H1 (cell line): Measurements from ENCODE around the gene EIF4ENIF1. TPM values are rescaled to one million over a fixed set of nuclear protein-coding genes. Genes with fewer than 3 reads are reported as not detected.

Experiments
- CTCF ChIA-PET: fragments of 300-600 bp; sonication (Branson Sonifier 250); formaldehyde crosslinking; loops from one replicate; lab custom pipeline; 2021; ENCODE audit not compliant: partially characterized antibody; lab: Charles Lee
- POLR2A ChIA-PET: fragments of 300-600 bp; sonication (Branson Sonifier 250); formaldehyde crosslinking; loops from one replicate; lab custom pipeline; 2021; ENCODE audit warnings: inconsistent platforms; ENCODE audit not compliant: partially characterized antibody; lab: Charles Lee
- DNase-seq, 2 experiments: peaks; one replicate each; pipeline versions ENCODE4 v3.0.0 to v3.0.0-alpha.2; 2010 to 2022; ENCODE audit warnings: low spot score in 2 of 2, low read depth in 1 of 2, mixed read lengths in 1 of 2
- FAIRE-seq: peaks from 2 replicates; lab custom pipeline; 2011; peaks lifted over from hg19 to GRCh38; lab: Jason Lieb, UNC
- H2AFZ ChIP-seq: 2 replicates; pipeline ENCODE4 v1.8.1; 2012; ENCODE audit warnings: low read length, inconsistent platforms
- H2AK5ac ChIP-seq: 2 replicates; pipeline ENCODE4 v1.6.1; 2013; ENCODE audit warnings: low read depth, low read length
- H2BK120ac ChIP-seq: replicated peaks from 2 replicates; pipeline ENCODE3; 2013; ENCODE audit warnings: low read depth, low read length, inconsistent platforms
- H2BK12ac ChIP-seq: 2 replicates; pipeline ENCODE4 v1.6.1; 2013; ENCODE audit warnings: low read depth, low read length
- H2BK15ac ChIP-seq: 2 replicates; pipeline ENCODE4 v1.6.1; 2013; ENCODE audit warnings: low read length
- H2BK20ac ChIP-seq: 2 replicates; pipeline ENCODE4 v1.6.1; 2013; ENCODE audit warnings: low read length
- H2BK5ac ChIP-seq: 2 replicates; pipeline ENCODE4 v1.6.1; 2013; ENCODE audit warnings: low read depth, low read length
- H3K14ac ChIP-seq: 2 replicates; pipeline ENCODE4 v1.6.1; 2013; ENCODE audit warnings: inconsistent platforms; ENCODE audit not compliant: insufficient read length
- H3K18ac ChIP-seq: 2 replicates; pipeline ENCODE4 v1.6.1; 2013; ENCODE audit warnings: low read length; ENCODE audit errors: extremely low read depth
- H3K23ac ChIP-seq: 2 replicates; pipeline ENCODE4 v1.6.1; 2013; ENCODE audit warnings: inconsistent platforms; ENCODE audit not compliant: insufficient read length
- H3K23me2 ChIP-seq: 2 replicates; pipeline ENCODE4 v1.6.1; 2013; ENCODE audit warnings: low read depth, low read length
- H3K27ac ChIP-seq: 2 replicates; pipeline ENCODE4 v1.6.1; 2011; ENCODE audit warnings: low read depth, low read length, inconsistent platforms
- H3K27me3 ChIP-seq, 4 experiments: replicated peaks in 1 of 4; 1 replicate in 1 of 4; 2 replicates in 3 of 4; pipeline versions ENCODE4 v1.6.1 to v1.8.1; 2011 to 2013; ENCODE audit warnings: low read length in 3 of 4, mild to moderate bottlenecking in 3 of 4, inconsistent platforms in 2 of 4, mixed read lengths in 2 of 4, moderate library complexity in 1 of 4; ENCODE audit not compliant: control insufficient read depth in 3 of 4, insufficient read depth in 3 of 4; ENCODE audit errors: extremely low read depth in 1 of 4
- H3K36me3 ChIP-seq, 4 experiments: 2 replicates each; pipeline versions ENCODE4 v1.6.1 to v1.8.1; 2011 to 2013; ENCODE audit warnings: mild to moderate bottlenecking in 4 of 4, low read length in 3 of 4, moderate library complexity in 2 of 4, control low read depth in 1 of 4, inconsistent platforms in 1 of 4; ENCODE audit not compliant: insufficient read depth in 4 of 4, control insufficient read depth in 2 of 4
- H3K4ac ChIP-seq: replicated peaks from 2 replicates; pipeline ENCODE3; 2013; ENCODE audit warnings: low read length, low read depth, mixed read lengths, inconsistent platforms; ENCODE audit not compliant: insufficient read length
- H3K4me1 ChIP-seq, 4 experiments: replicated peaks in 1 of 4; 1 replicate in 1 of 4; 2 replicates in 3 of 4; pipeline versions ENCODE4 v1.6.1 to v1.8.1; 2011 to 2013; ENCODE audit warnings: low read length in 3 of 4, inconsistent platforms in 2 of 4, mixed read lengths in 1 of 4; ENCODE audit not compliant: insufficient read depth in 4 of 4, control insufficient read depth in 3 of 4
- H3K4me2 ChIP-seq, 2 experiments: 2 replicates each; pipeline versions ENCODE4 v1.6.1 to v1.8.1; 2011 to 2013; ENCODE audit warnings: low read depth in 2 of 2, low read length in 2 of 2, control low read depth in 1 of 2, inconsistent platforms in 1 of 2, mild to moderate bottlenecking in 1 of 2; ENCODE audit not compliant: insufficient read depth in 1 of 2
- H3K4me3 ChIP-seq, 4 experiments: fragments of 200-600, 300-600 bp in 1 of 4; sonication (generic), shearing (Covaris generic), sonication (Bioruptor Twin) in 1 of 4; 2 replicates each; pipeline versions ENCODE4 v1.5.1 to v1.8.1; 2011 to 2016; ENCODE audit warnings: low read length in 4 of 4, low read depth in 3 of 4, control low read depth in 2 of 4, inconsistent platforms in 2 of 4, mild to moderate bottlenecking in 2 of 4, mixed read lengths in 1 of 4, moderate library complexity in 1 of 4; ENCODE audit not compliant: insufficient read depth in 2 of 4; ENCODE audit errors: extremely low read depth in 1 of 4
- H3K56ac ChIP-seq: replicated peaks from 2 replicates; pipeline ENCODE3; 2013; ENCODE audit warnings: low read depth, mild to moderate bottlenecking, mixed read lengths, low read length, inconsistent platforms; ENCODE audit not compliant: insufficient read length
- H3K79me1 ChIP-seq: 2 replicates; pipeline ENCODE4 v1.6.1; 2013; ENCODE audit warnings: low read depth, low read length, control low read depth
- H3K79me2 ChIP-seq, 2 experiments: 2 replicates each; pipeline versions ENCODE4 v1.6.1 to v1.8.1; 2012 to 2013; ENCODE audit warnings: low read length in 2 of 2, mild to moderate bottlenecking in 2 of 2, inconsistent platforms in 1 of 2; ENCODE audit not compliant: insufficient read depth in 2 of 2, control insufficient read depth in 1 of 2
- H3K9ac ChIP-seq, 4 experiments: replicated peaks in 1 of 4; 1 replicate in 1 of 4; 2 replicates in 3 of 4; pipeline versions ENCODE4 v1.6.1 to v1.8.1; 2011 to 2013; ENCODE audit warnings: low read depth in 3 of 4, low read length in 3 of 4, control low read depth in 2 of 4, mild to moderate bottlenecking in 2 of 4, moderate library complexity in 2 of 4, inconsistent platforms in 1 of 4; ENCODE audit errors: extremely low read depth in 1 of 4
- H3K9me3 ChIP-seq, 2 experiments: 2 replicates each; pipeline versions ENCODE4 v1.6.1 to v1.8.1; 2012 to 2013; ENCODE audit warnings: mild to moderate bottlenecking in 2 of 2, moderate library complexity in 2 of 2, control low read depth in 1 of 2, inconsistent platforms in 1 of 2, low read depth in 1 of 2, low read length in 1 of 2, mixed read lengths in 1 of 2; ENCODE audit not compliant: insufficient read depth in 2 of 2
- H4K20me1 ChIP-seq, 2 experiments: replicated peaks in 1 of 2; 2 replicates each; pipeline versions ENCODE3 to v1.8.1; 2011 to 2013; ENCODE audit warnings: inconsistent platforms in 2 of 2, low read length in 2 of 2, mild to moderate bottlenecking in 1 of 2; ENCODE audit not compliant: insufficient read depth in 2 of 2, control insufficient read depth in 1 of 2
- H4K5ac ChIP-seq: 2 replicates; pipeline ENCODE4 v1.6.1; 2013; ENCODE audit warnings: low read length, low read depth, mixed read lengths, inconsistent platforms; ENCODE audit not compliant: insufficient read length
- H4K8ac ChIP-seq: 2 replicates; pipeline ENCODE4 v1.8.0; 2013; ENCODE audit warnings: mild to moderate bottlenecking, moderate library complexity, low read length, inconsistent platforms; ENCODE audit not compliant: insufficient read depth; ENCODE audit errors: extremely low read depth
- H4K91ac ChIP-seq: replicated peaks from 2 replicates; pipeline ENCODE3; 2013; ENCODE audit warnings: low read length, mixed read lengths, inconsistent platforms; ENCODE audit not compliant: insufficient read length
- CBX5 ChIP-seq: fragments of 300-800, 300-1000 bp; sonication (generic); IDR thresholded peaks from 2 replicates; pipeline ENCODE4 v1.7.1; 2016; ENCODE audit warnings: antibody characterized with exemption, low read length, low read depth
- CEBPB ChIP-seq: IDR thresholded peaks from 2 replicates; pipeline ENCODE4 v1.6.1; 2012; ENCODE audit warnings: low read depth, low read length
- FOSL1 ChIP-seq: IDR thresholded peaks from 2 replicates; pipeline ENCODE4 v1.6.1; 2011; ENCODE audit warnings: mild to moderate bottlenecking, low read depth, low read length, moderate library complexity; ENCODE audit not compliant: insufficient read depth
- KDM4A ChIP-seq: IDR thresholded peaks from one replicate; pipeline ENCODE4 v1.7.1; 2012; ENCODE audit warnings: low read depth, mild to moderate bottlenecking, moderate library complexity, low read length, inconsistent platforms; ENCODE audit not compliant: severe bottlenecking
- RBBP5 ChIP-seq: IDR thresholded peaks from 2 replicates; pipeline ENCODE4 v1.7.1; 2012; ENCODE audit warnings: low read depth, mild to moderate bottlenecking, inconsistent platforms, low read length, moderate library complexity, borderline replicate concordance
- RNF2 ChIP-seq: fragments of 200-900, 300-1000 bp; sonication (generic); IDR thresholded peaks from 2 replicates; pipeline ENCODE4 v1.7.1; 2016; ENCODE audit warnings: borderline replicate concordance, low read depth, mild to moderate bottlenecking, antibody characterized with exemption, low read length; ENCODE audit not compliant: poor library complexity, severe bottlenecking; ENCODE audit errors: missing control alignments
- RXRA ChIP-seq: IDR thresholded peaks from 2 replicates; pipeline ENCODE4 v1.6.1; 2011; ENCODE audit warnings: low read depth, mild to moderate bottlenecking, low read length, moderate library complexity; ENCODE audit not compliant: insufficient read depth
- SRF ChIP-seq: IDR thresholded peaks from 2 replicates; pipeline ENCODE4 v1.6.1; 2011; ENCODE audit warnings: mild to moderate bottlenecking, low read depth, low read length, moderate library complexity
- SUZ12 ChIP-seq: fragments of 200-600 bp; sonication (generic); IDR thresholded peaks from 2 replicates; pipeline ENCODE4 v1.6.1; 2012; ENCODE audit warnings: mild to moderate bottlenecking, inconsistent platforms, low read length, moderate library complexity, mixed read lengths
- TEAD4 ChIP-seq: IDR thresholded peaks from 2 replicates; pipeline ENCODE4 v1.6.1; 2012; ENCODE audit warnings: low read depth, low read length, inconsistent platforms, mixed read lengths
- YY1 ChIP-seq: IDR thresholded peaks from 2 replicates; pipeline ENCODE4 v1.6.1; 2011; ENCODE audit warnings: low read depth, mild to moderate bottlenecking, low read length
- WGBS, 2 experiments: shearing (Covaris generic) in 1 of 2; methylation state at CpG; one replicate each; pipeline versions ENCODE4 v1.1.6 to v1.1.7; 2013 to 2015; ENCODE audit warnings: low lambda C conversion rate in 2 of 2, mixed read lengths in 2 of 2, inconsistent platforms in 1 of 2, low coverage in 1 of 2, missing lambda C conversion rate in 1 of 2; ENCODE audit not compliant: insufficient replicate concordance in 2 of 2, insufficient coverage in 1 of 2, insufficient read length in 1 of 2; ENCODE audit errors: extremely low coverage in 1 of 2, missing lambda C conversion rate in 1 of 2; 5-methylcytosine and 5-hydroxymethylcytosine counted together
- polyA plus RNA-seq, 7 experiments: library from polyadenylated mRNA; depleted of rRNA in 3 of 7; stranded (reverse) in 5 of 7; unstranded in 2 of 7; fragments of >200 nt in 5 of 7; fragments of 200-250 nt in 2 of 7; gene quantifications; 1 replicate in 5 of 7; 2 replicates in 1 of 7; 4 replicates in 1 of 7; pipeline versions ENCODE4 v1.2.1 to v1.2.3, GENCODE V29; 2011 to 2013; ENCODE audit warnings: missing spikeins in 2 of 7, mixed read lengths in 2 of 7
- total RNA-seq: library from RNA; stranded (reverse); fragmentation: NEBNext Ultra II Directional; extraction: Animal tissue kit (Norgen Biotek cat#: 25700); gene quantifications from 2 replicates; pipeline ENCODE4 v1.2.1, GENCODE V29; 2021

The EIF4ENIF1 gene
- total and polyA plus RNA-seq, 2 of the 8 experiments (the other 6 are each of a cell fraction or from before 2014, with no cell fraction given): 21.9 to 23.6 TPM

DNA sequence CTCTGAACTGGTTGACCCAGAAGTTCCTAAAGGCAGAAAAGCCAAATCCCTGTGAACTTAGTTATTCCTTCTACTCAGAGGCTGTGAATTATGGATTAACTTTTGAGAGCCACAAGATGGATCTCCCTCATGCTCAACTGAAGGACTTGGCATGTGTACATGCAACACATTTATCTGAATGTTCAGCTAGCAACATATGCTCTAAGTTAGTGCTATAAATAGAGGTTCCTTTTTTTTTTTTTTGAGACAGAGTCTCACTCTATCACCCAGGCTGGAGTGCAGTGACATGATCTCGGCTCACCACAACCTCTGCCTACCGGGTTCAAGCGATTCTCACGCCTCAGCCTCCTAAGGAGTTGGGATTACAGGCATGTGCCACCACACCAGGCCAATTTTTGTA is 40.1 kb downstream of the EIF4ENIF1 start:
- CTCF ChIA-PET: interaction anchor here (0.6 to 0.9 kb wide), 2 partner anchors 11 to 1136 kb away, joined by 3 read pairs; no protein-coding TSS in a partner anchor
- no peak overlapping the region for H4K8ac ChIP-seq
- no peak for DNase-seq
- no peak for FAIRE-seq
- POLR2A ChIA-PET: interaction anchor here (1.1 to 2.1 kb wide), 2 partner anchors 20 to 28 kb away, joined by 4 to 5 read pairs; no protein-coding TSS in a partner anchor
- no peak overlapping the region for H2AK5ac ChIP-seq
- H2BK15ac ChIP-seq: no peak overlapping the region
- no peaks in the 10 kb centered on the region for H3K9me3 ChIP-seq
- H4K20me1 ChIP-seq: peaks cover 0 to 1% of the 10 kb centered on the region in 2 experiments
- H3K4me1 ChIP-seq: no peaks in the 10 kb centered on the region
- no peak overlapping the region for H2BK12ac ChIP-seq
- H3K4me2 ChIP-seq: no peak overlapping the region
- no peak overlapping the region for H3K23ac ChIP-seq
- no peak overlapping the region for H2BK5ac ChIP-seq
- no peak overlapping the region for H4K5ac ChIP-seq
- no peak overlapping the region for H3K27ac ChIP-seq
- no peak overlapping the region for H4K91ac ChIP-seq
- H3K9ac ChIP-seq: no peak overlapping the region
- no peak overlapping the region for H3K18ac ChIP-seq
- no peak overlapping the region for H3K4me3 ChIP-seq
- H3K56ac ChIP-seq: no peak overlapping the region
- no peak for TF ChIP-seq CEBPB
- TF ChIP-seq CBX5: no peak
- no peak for TF ChIP-seq RXRA
- no peak for TF ChIP-seq FOSL1
- TF ChIP-seq RNF2: no peak
- TF ChIP-seq YY1: no peak
- TF ChIP-seq SRF: no peak
- TF ChIP-seq TEAD4: no peak
- TF ChIP-seq RBBP5: no peak
- no peak for TF ChIP-seq SUZ12
- no peak for TF ChIP-seq KDM4A
- peaks cover under 1 to 20% (median 8%) of the 10 kb centered on the region in 4 experiments; a peak in 6 of 8 replicates for H3K36me3 ChIP-seq
- H2AFZ ChIP-seq: no peak overlapping the region
- H3K23me2 ChIP-seq: no peaks in the 10 kb centered on the region
- no peak overlapping the region for H3K4ac ChIP-seq
- H3K27me3 ChIP-seq: peaks cover 0 to 1% (median 0%) of the 10 kb centered on the region in 4 experiments; a peak in 1 of 7 replicates
- H3K79me2 ChIP-seq: no peaks in the 10 kb centered on the region
- WGBS, 2 experiments: 95% methylated on average over 4 of the region's 4 CpGs; no CpG with 5 or more reads in 1 of the 2 experiments
- H3K14ac ChIP-seq: no peak overlapping the region
- no peak overlapping the region for H2BK20ac ChIP-seq
- H3K79me1 ChIP-seq: no peaks in the 10 kb centered on the region
- no peak overlapping the region for H2BK120ac ChIP-seq
